OCI-LY3 (cell line): ENCODE measurements around the gene HAUS1.
"Not testable (repeated sequence)": the region's sequence is repeated elsewhere in the genome, so short reads cannot be mapped to it uniquely, and the experiment has no call there.

Experiments used
- H2AFZ ChIP-seq: fragments of 200-600, 300-600 bp; shearing (Covaris generic); 2 replicates; pipeline ENCODE4 v1.6.0; 2014; ENCODE audit warnings: antibody characterized with exemption, low read depth, low read length
- H3K27ac ChIP-seq: fragments of 200-600, 300-600 bp; sonication (generic); 2 replicates; pipeline ENCODE4 v1.5.1; 2014; ENCODE audit warnings: mild to moderate bottlenecking, low read length, moderate library complexity, mixed read lengths
- H3K27me3 ChIP-seq: fragments of 200-600, 300-600 bp; sonication (generic); 2 replicates; pipeline ENCODE4 v1.6.1; 2014; ENCODE audit warnings: low read depth, low read length, mixed read lengths
- H3K36me3 ChIP-seq: fragments of 200-600, 300-600 bp; sonication (generic); replicated peaks from 2 replicates; pipeline ENCODE3; 2014; ENCODE audit warnings: low read depth, low read length, mixed read lengths
- H3K4me1 ChIP-seq: fragments of 300-600, 200-600 bp; sonication (generic); 2 replicates; pipeline ENCODE4 v1.6.1; 2014; ENCODE audit warnings: low read length, mixed read lengths
- H3K4me2 ChIP-seq: fragments of 200-600, 300-600 bp; sonication (generic); 2 replicates; pipeline ENCODE4 v1.6.1; 2014; ENCODE audit warnings: low read length, mixed read lengths
- H3K4me3 ChIP-seq: fragments of 300-600, 200-600 bp; sonication (generic); 2 replicates; pipeline ENCODE4 v1.5.1; 2014; ENCODE audit warnings: antibody characterized with exemption, mild to moderate bottlenecking, low read length, moderate library complexity
- H3K79me2 ChIP-seq: fragments of 300-600, 200-600 bp; shearing (Covaris generic); 2 replicates; pipeline ENCODE4 v1.6.1; 2014; ENCODE audit warnings: mild to moderate bottlenecking, low read length, mixed read lengths
- H3K9ac ChIP-seq: fragments of 300-600, 200-600 bp; shearing (Covaris generic); 2 replicates; pipeline ENCODE4 v1.6.0; 2014; ENCODE audit warnings: mild to moderate bottlenecking, low read length, moderate library complexity
- H3K9me3 ChIP-seq: fragments of 200-600, 300-600 bp; shearing (Covaris generic); 2 replicates; pipeline ENCODE4 v1.6.1; 2014; ENCODE audit warnings: low read length, mixed read lengths; ENCODE audit not compliant: insufficient read depth
- H4K20me1 ChIP-seq: fragments of 200-600, 300-600 bp; sonication (generic); 2 replicates; pipeline ENCODE4 v1.6.1; 2016; ENCODE audit warnings: low read length, mixed read lengths; ENCODE audit not compliant: insufficient read depth
- EZH2phosphoT487 ChIP-seq: fragments of 200-600 bp; shearing (Covaris generic); IDR thresholded peaks from 2 replicates; pipeline ENCODE4 v1.6.1; 2018; ENCODE audit warnings: antibody characterized with exemption, mixed run types, low read depth
- TF ChIP-seq, protein P1 (sequence below): fragments of 200-600, 300-600 bp; sonication (generic); IDR thresholded peaks from 2 replicates; pipeline ENCODE4 v1.5.1; 2014; ENCODE audit warnings: antibody characterized with exemption, low read length, low read depth

The HAUS1 gene

DNA sequence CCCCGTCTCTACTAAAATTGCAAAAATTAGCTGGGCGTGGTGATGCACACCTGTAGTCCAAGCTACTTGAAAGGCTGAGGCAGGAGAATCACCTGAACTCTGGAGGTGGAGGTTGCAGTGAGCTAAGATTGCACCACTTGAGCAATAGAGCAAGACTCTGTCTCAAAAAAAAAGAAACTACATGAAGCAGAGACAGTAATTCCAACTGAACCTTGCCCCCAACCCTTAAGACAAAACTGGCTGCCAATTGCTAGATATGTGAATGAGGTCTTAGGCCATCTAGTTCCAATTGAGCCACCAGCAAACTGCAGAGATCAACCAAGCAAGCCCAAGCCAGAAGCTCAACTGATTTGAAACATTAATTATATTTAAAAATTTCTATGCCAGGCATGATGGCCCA, 25.9 kb downstream of the HAUS1 start:
- Histone ChIP-seq H3K9ac (no peak overlapping the region), H2AFZ (no peak overlapping the region), H3K27me3 (no peaks in the 10 kb centered on the region), H3K4me3 (no peak overlapping the region), H3K36me3 (peaks cover 9% of the 10 kb centered on the region), H3K9me3 (no peaks in the 10 kb centered on the region), H3K27ac (no peak overlapping the region), H3K4me2 (no peak overlapping the region), H3K4me1 (no peaks in the 10 kb centered on the region), H4K20me1 (no peaks in the 10 kb centered on the region), H3K79me2 (no peaks in the 10 kb centered on the region)
- TF ChIP-seq EZH2phosphoT487: no peak
- TF ChIP-seq, protein P1, sequence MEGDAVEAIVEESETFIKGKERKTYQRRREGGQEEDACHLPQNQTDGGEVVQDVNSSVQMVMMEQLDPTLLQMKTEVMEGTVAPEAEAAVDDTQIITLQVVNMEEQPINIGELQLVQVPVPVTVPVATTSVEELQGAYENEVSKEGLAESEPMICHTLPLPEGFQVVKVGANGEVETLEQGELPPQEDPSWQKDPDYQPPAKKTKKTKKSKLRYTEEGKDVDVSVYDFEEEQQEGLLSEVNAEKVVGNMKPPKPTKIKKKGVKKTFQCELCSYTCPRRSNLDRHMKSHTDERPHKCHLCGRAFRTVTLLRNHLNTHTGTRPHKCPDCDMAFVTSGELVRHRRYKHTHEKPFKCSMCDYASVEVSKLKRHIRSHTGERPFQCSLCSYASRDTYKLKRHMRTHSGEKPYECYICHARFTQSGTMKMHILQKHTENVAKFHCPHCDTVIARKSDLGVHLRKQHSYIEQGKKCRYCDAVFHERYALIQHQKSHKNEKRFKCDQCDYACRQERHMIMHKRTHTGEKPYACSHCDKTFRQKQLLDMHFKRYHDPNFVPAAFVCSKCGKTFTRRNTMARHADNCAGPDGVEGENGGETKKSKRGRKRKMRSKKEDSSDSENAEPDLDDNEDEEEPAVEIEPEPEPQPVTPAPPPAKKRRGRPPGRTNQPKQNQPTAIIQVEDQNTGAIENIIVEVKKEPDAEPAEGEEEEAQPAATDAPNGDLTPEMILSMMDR: no peak

DNA sequence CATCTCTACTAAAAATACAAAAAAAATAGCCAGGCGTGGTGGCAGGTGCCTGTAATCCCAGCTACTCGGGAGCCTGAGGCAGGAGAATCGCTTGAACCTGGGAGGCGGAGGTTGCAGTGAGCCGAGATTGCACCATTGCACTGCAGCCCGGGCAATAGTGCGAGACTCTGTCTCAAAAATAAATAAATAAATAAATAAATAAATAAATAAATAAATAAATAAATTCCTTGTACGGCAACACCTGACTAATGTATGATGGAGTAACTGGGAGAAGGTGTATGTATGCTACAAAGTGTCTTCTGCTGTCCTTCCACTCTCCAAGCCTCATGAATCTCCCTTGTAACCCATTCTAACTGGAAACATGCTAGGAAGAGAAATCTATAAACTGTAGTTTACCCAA, 26.4 kb downstream of the HAUS1 start:
- H3K4me2 ChIP-seq, H3K36me3 ChIP-seq: not testable (repeated sequence)

DNA sequence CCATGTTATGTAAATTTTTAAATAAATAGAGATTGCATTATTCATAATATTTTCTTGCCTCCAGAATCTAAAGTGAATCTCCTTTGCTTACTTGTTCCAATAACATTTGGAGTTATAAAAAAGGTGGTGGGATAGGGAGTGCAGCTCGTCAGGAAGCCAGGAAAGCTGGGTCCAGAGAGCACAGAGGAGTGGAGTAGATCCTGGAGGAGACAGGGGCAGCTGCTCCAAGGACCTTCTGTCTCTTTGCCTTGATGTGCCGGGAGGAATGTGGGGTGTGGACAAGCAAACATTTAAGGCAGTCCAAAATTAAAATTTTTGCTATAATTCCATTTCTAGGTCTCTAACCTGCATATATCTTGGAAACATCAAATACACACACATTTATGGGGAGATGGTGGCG, 29.3 kb downstream of the HAUS1 start:
- no peak overlapping the region for H3K27ac ChIP-seq
- no peak overlapping the region for H3K9ac ChIP-seq
- no peak overlapping the region for H3K4me3 ChIP-seq
- H3K4me2 ChIP-seq: no peak overlapping the region
- no peaks in the 10 kb centered on the region for H3K27me3 ChIP-seq
- H3K9me3 ChIP-seq: no peaks in the 10 kb centered on the region
- no peak for TF ChIP-seq EZH2phosphoT487
- H3K79me2 ChIP-seq: no peaks in the 10 kb centered on the region
- H3K36me3 ChIP-seq: peaks cover 6% of the 10 kb centered on the region
- no peaks in the 10 kb centered on the region for H4K20me1 ChIP-seq
- no peaks in the 10 kb centered on the region; the same call in 1 of the 2 replicates for H3K4me1 ChIP-seq
- no peak overlapping the region for H2AFZ ChIP-seq

More for the DNA sequence above, 26.4 kb downstream of the HAUS1 start:
- not testable (repeated sequence) for H3K27ac ChIP-seq, H3K4me3 ChIP-seq, H3K9ac ChIP-seq, H3K79me2 ChIP-seq, H2AFZ ChIP-seq, H3K4me1 ChIP-seq, H4K20me1 ChIP-seq, H3K9me3 ChIP-seq, H3K27me3 ChIP-seq

DNA sequence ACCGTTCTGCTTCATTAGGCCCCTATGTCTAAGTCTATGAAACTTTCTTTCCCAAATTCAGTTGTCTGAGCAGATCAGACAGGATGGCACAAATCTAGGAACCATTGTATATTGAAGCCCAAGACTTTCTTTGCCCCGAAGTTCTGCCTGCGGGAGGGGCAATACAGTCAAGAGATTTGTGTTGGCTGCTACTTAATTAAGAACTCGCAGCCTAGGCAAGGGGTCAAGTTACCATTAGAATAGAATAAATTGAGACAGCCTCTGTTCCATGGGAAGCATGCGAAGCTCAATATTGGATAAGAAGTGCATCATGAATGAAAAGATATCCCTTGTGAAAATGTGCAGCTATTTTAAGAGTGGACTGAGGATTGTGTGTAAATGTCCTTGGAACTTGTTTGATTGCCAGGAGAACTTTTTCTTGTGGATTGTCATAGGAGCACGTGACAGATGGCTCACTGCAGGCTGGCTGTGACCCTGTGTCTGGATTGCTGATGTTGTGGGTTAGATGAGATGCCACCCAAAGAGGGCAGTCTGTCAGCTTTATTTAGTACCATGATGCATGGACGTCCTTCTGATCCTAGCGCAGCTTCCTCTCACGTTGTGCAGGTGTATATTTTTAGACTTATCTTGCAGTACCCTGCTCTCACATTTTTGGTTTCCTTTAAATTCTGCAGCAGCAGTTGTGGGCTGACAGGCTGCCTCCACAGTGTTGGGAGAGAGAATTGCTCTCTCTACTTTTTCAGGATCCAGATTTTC, 30.9 kb downstream of the HAUS1 start:
- no peak overlapping the region for H3K27ac ChIP-seq
- H3K9ac ChIP-seq: no peak overlapping the region
- H4K20me1 ChIP-seq: no peaks in the 10 kb centered on the region
- no peak overlapping the region for H3K4me2 ChIP-seq
- no peaks in the 10 kb centered on the region for H3K9me3 ChIP-seq
- H3K79me2 ChIP-seq: no peaks in the 10 kb centered on the region
- no peaks in the 10 kb centered on the region for H3K36me3 ChIP-seq
- H2AFZ ChIP-seq: no peak overlapping the region
- no peaks in the 10 kb centered on the region for H3K27me3 ChIP-seq
- TF ChIP-seq EZH2phosphoT487: no peak
- TF ChIP-seq, protein P1: no peak; the same call in 1 of the 2 replicates
- no peak overlapping the region for H3K4me3 ChIP-seq
- no peaks in the 10 kb centered on the region; the same call in 1 of the 2 replicates for H3K4me1 ChIP-seq

DNA sequence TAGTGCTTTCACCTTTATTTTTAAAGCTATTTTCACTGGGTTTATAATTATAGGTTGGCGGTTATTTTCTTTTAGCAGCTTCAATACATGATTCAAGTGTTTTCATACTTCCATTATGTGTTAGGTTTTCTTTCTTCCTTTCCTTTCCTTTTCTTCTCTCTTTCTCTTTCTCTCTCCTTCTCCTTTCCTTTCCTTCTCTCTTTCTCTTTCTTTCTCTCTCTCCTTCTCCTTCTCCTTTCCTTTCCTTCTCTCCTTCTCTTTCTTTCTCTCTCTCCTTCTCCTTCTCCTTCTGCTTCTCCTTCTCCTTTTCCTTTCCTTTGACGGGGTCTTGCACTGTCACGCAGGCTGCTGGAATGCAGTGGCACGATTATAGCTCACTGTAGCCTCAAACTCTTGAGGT, 36.0 kb downstream of the HAUS1 start:
- H3K9me3 ChIP-seq: no peaks in the 10 kb centered on the region
- H3K36me3 ChIP-seq: no peaks in the 10 kb centered on the region
- H3K4me1 ChIP-seq: peaks cover 4% of the 10 kb centered on the region
- no peak overlapping the region for H2AFZ ChIP-seq
- H3K9ac ChIP-seq: no peak overlapping the region
- H3K79me2 ChIP-seq: no peaks in the 10 kb centered on the region
- H3K4me3 ChIP-seq: no peak overlapping the region
- no peaks in the 10 kb centered on the region for H4K20me1 ChIP-seq
- H3K27ac ChIP-seq: no peak overlapping the region
- no peak for TF ChIP-seq EZH2phosphoT487
- TF ChIP-seq, protein P1: no peak
- H3K4me2 ChIP-seq: no peak overlapping the region
- no peaks in the 10 kb centered on the region for H3K27me3 ChIP-seq
